ENCODE measurements around the gene LIME1. TPM values are rescaled to one million over a fixed set of nuclear protein-coding genes. Genes with fewer than 3 reads are reported as not detected.

Gene LIME1
- total and polyA plus RNA-seq, 7 donors: 1.7 to 5.1 (median 3.1) TPM

- no peak for ATAC-seq
- H3K4me3 ChIP-seq: no peak overlapping the region
- 65 to 71% (median 68%) methylated on average over 8 of the region's 8 CpGs for WGBS, 3 donors
- DNase-seq: no peak
- no peak for TF ChIP-seq CTCF (IDR thresholded peaks at IDR 0.05)
- H3K4me1 ChIP-seq: no peaks in the 10 kb centered on the region
- H3K27me3 ChIP-seq (ENCODE audit: insufficient read depth in 3 of 3, low read length in 2 of 3): no peaks in the 10 kb centered on the region
- intact Hi-C loops (cut with DNase I): no loop called here
- H3K36me3 ChIP-seq (ENCODE audit: insufficient read depth in 1 of 2, low read depth in 1 of 2): no peaks in the 10 kb centered on the region
- H3K27ac ChIP-seq: no peak overlapping the region
- H3K9me3 ChIP-seq: no peaks in the 10 kb centered on the region
These were observed 20.2 kb downstream of the LIME1 start for GRCh38 chr20:63756648-63756991.

DNA sequence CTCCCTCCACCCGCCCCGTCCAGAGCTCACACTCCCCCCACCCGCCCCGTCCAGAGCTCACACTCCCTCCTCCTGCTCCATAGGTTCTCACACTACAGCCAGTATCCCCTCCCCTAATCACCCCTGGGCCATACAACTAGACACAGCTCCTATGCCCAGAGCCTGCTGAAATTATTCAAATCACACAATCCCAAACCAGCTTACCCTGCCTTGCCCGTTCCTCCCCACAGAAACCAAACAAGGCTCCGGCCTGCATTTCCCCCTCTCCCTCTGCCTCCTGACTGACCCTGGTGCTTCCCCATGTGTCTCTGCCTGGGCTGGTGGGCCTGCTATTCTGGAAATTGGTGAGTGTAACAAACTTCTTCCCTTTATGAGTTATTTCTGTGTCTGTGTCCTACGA lies 21.7 kb downstream of the LIME1 start:
- DNase-seq (peak in 1 of 2 donors; percentile 33), ATAC-seq (no peak)
- Histone ChIP-seq H3K4me3 (no peak overlapping the region), H3K9me3 (no peaks in the 10 kb centered on the region), H3K36me3 (ENCODE audit: insufficient read depth in 1 of 2, low read depth in 1 of 2) (no peaks in the 10 kb centered on the region), H3K27me3 (ENCODE audit: insufficient read depth in 3 of 3, low read length in 2 of 3) (no peaks in the 10 kb centered on the region), H3K4me1 (no peaks in the 10 kb centered on the region), H3K27ac (no peak overlapping the region)
- intact Hi-C loops (cut with DNase I): no loop called here
- 87 to 92% (median 91%) methylated on average over 7 of the region's 7 CpGs for WGBS, 3 donors
- no peak for TF ChIP-seq CTCF (IDR thresholded peaks at IDR 0.05)

- H3K36me3 ChIP-seq (ENCODE audit: insufficient read depth in 1 of 2, low read depth in 1 of 2): no peaks in the 10 kb centered on the region
- no peaks in the 10 kb centered on the region for H3K4me1 ChIP-seq
- no peak for TF ChIP-seq CTCF (IDR thresholded peaks at IDR 0.05)
- H3K4me3 ChIP-seq: no peak overlapping the region
- intact Hi-C loops (cut with DNase I): no loop called here
- WGBS, 3 donors: 86 to 97% (median 89%) methylated on average over 7 of the region's 7 CpGs
- no peak overlapping the region for H3K27ac ChIP-seq
- no peaks in the 10 kb centered on the region for H3K27me3 ChIP-seq (ENCODE audit: insufficient read depth in 3 of 3, low read length in 2 of 3)
- DNase-seq: peak in 1 of 2 donors; percentile 27
- ATAC-seq: no peak
- H3K9me3 ChIP-seq: no peaks in the 10 kb centered on the region
These were observed 23.0 kb downstream of the LIME1 start for GRCh38 chr20:63759377-63759901.

GRCh38 chr20:63765082-63765873 lies 28.8 kb downstream of the LIME1 start:
- 83 to 86% (median 85%) methylated on average over 14 to 16 of the region's 16 CpGs for WGBS, 3 donors
- no peak for TF ChIP-seq CTCF (IDR thresholded peaks at IDR 0.05)
- H3K4me3 ChIP-seq: no peak overlapping the region
- DNase-seq: no peak
- no peaks in the 10 kb centered on the region for H3K27me3 ChIP-seq (ENCODE audit: insufficient read depth in 3 of 3, low read length in 2 of 3)
- intact Hi-C loops (cut with DNase I): no loop called here
- no peaks in the 10 kb centered on the region for H3K9me3 ChIP-seq
- peaks cover 0 to 6% of the 10 kb centered on the region in 2 donors for H3K36me3 ChIP-seq (ENCODE audit: insufficient read depth in 1 of 2, low read depth in 1 of 2)
- ATAC-seq: no peak
- H3K4me1 ChIP-seq: no peaks in the 10 kb centered on the region
- H3K27ac ChIP-seq: no peak overlapping the region
